MM.1S (cell line): ENCODE measurements around the gene LCE6A.

Source experiments
- CTCF ChIP-seq: fragments of 300-600 bp; sonication (generic); IDR thresholded peaks from 2 replicates; pipeline ENCODE4 v1.5.1; 2016; ENCODE audit warnings: antibody characterized with exemption, low read length, mixed read lengths
- EZH2phosphoT487 ChIP-seq: fragments of 300-600 bp; sonication (generic); IDR thresholded peaks from 2 replicates; pipeline ENCODE4 v1.6.1; 2018; ENCODE audit warnings: antibody characterized with exemption, low read length

GRCh38 chr1:152806576-152806975 is 36.1 kb upstream of the LCE6A start, which contains the start of gene LCE1C:
- TF ChIP-seq CTCF, result no peak
- TF ChIP-seq EZH2phosphoT487, result no peak
